GM21526 (cell line): ENCODE data around the gene SCN10A.

Experiments
- ATAC-seq: cut with Tn5 transposase; IDR thresholded peaks from one replicate; pipeline ENCODE4 v1.9.1; 2021; ENCODE audit warnings: moderate library complexity; ENCODE audit not compliant: unreplicated experiment, low FRiP score

SCN10A gene

DNA sequence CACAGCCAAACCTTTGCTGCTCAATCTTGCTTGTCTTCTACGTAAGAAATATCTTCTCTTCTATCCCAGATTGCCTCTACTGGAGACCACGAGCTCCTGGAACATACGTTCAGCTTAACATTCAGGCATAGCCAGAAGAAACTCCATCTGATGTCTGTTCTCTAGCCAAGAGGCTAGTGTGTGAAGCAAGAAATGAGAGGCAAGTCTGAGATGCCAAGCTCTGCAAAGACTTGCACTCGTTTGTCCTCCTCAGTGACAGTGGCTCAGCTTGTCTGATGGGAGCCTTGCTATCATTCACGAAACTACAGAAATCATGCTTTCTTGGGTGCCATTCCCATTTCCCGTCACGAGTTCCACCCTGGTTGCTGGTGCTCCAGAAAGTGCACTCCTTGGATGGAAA is at the start of gene SCN10A:
Gene SCN10A (minus strand): TSS at position 192 of the 400 bp plus-strand sequence. CDS start 22,207 bp downstream, outside the sequence.
- no peak for ATAC-seq

DNA sequence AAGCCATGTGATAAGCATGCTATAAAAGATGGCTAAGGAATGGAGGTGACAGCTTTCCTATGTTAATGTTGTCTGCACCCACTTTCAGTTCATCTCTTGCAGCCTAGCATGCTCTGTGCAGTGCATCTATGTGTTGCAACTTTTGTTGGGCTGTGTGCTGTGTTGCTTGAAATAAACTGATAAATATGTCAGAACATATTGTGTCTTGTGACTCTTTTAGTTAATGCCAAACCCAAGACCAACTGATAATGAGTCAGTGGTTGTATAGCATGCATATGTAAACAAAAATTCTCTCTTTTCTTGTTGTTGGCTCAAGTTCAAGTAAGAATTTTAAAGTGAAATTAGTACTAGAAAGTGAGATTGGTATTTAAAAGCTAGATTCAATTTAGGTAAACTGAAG is 37.0 kb upstream of the SCN10A start:
- ATAC-seq, result no peak

DNA sequence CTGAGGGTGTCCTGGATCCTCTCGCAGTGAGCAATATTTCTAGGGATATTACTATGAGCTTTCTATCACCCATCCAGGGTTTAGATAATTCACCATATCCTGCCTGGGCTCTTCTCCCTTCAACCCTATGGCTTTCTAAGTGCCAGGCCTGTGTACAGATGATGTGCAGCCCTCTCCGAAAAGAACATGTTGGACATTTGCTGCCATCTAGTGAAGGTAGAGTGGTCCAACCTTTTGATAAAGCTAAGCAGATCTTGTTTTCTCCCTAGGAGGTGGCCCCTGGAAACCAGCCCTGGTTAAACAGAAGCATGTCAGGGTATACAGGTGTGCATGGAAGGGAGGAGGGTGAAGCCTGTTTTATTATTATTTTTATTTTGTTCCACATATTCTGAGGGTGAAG is 27.9 kb upstream of the SCN10A start:
- ATAC-seq, result no peak

GRCh38 chr3:38842266-38842965 is 26.4 kb upstream of the SCN10A start:
- ATAC-seq, result no peak

DNA sequence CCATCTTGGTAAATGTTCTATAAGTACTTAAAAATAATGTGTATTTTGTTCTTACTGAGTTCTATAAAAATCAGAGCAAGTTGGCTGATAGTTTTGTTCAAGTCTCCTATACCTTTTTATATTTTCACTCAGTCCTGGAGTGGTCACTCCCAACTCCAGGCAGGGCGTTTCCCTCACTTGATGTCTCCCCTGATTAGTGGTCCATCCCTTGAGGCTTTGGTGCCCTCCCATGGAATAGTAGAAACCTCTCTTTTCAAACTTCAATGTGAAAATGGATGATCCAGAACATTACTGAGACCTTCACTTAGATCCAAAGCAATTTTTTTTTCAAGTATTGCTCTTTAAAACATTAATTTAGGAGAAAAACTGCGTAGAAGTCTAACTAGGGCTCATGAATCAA is 25.0 kb upstream of the SCN10A start:
- ATAC-seq, result no peak

- ATAC-seq, result no peak
These were observed 21.3 kb upstream of the SCN10A start for GRCh38 chr3:38837358-38837757.

DNA sequence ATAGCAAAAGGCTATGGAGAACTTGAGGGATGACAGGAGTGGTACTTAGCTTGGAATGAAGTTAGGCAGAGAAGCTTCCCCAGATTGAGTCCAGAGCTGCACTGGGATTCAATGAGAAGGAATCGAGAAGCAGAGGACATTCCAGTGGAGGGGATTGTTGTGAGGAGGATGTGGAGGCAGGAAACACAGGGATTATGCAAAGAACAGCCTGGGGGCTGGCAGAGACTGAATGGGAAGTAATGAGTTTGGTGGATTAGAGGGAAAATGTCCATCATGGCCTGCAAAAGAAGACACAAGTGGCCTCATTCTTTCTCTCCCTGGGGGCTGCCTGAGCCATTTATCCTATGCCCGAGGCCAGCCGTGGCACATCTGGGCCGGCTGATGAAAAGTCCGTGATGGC is 20.5 kb upstream of the SCN10A start:
- ATAC-seq, result no peak

GRCh38 chr3:38835939-38836338 is 19.9 kb upstream of the SCN10A start:
- no peak for ATAC-seq

DNA sequence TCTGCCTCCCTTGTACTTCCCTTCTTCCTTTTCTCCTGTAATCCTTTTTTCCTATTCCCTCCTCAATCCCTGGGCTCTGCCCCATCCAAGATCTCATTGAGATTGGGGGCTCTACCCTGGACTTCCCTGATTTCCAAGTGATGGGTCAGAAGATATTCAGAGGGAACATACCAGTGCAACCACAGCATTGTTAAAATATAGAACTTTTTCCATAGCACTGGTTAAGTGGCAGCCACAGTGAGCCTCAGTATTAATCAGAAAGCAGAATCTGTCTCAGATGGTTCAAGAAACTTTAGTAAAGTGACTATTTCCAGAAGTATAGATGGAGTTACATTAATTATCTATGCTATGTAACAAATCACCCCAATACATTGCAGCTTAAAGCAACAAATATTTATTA is 18.7 kb upstream of the SCN10A start:
- no peak for ATAC-seq

DNA sequence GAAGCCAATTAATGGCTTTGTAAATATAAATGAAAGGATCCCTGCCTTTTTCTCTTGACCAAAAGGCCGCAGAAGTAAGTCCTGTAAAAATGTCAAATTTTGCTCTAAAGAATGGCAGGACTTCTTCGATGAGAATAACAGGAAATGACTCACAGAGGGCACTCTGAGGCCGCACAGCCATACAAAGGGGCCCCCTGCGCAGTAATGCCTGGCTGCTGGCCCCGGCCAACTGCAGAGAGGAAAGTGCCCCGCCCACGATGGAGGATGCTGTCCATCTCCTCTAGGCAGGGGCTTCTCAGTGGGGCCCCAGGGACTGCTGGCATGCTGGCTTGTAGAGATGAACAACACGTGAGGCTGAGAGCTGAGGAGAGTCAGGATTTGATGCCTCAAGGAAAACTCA is 18.1 kb upstream of the SCN10A start:
- no peak for ATAC-seq

GRCh38 chr3:38829404-38829803 is 13.4 kb upstream of the SCN10A start:
- ATAC-seq, result no peak

DNA sequence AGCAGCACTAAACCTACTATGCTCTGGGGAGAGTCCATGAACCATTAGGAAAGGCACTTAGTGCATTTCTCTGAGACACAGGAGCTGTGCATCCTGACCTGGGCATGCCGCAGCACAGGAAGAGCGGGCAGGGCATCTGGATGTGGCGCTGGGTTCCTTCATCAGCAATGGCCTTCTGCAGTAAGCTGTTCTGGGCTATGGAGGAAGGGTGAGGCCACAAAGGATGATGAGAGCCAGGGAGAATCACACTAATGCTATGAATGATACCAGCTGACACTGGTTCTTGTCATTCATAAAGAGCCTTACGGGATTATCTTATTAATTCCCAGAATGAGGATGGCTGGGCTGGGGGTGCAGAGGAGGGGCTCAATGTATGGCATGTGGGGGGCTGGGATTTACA is 12.7 kb upstream of the SCN10A start:
- ATAC-seq, result no peak

GRCh38 chr3:38827791-38828190 is 11.8 kb upstream of the SCN10A start:
- no peak for ATAC-seq

GRCh38 chr3:38826001-38826400 is 10.0 kb upstream of the SCN10A start:
- no peak for ATAC-seq

- ATAC-seq, result no peak
These were observed 8.3 kb upstream of the SCN10A start for GRCh38 chr3:38824349-38824748.

- ATAC-seq, result no peak
These were observed 7.7 kb upstream of the SCN10A start for GRCh38 chr3:38823722-38824121.

DNA sequence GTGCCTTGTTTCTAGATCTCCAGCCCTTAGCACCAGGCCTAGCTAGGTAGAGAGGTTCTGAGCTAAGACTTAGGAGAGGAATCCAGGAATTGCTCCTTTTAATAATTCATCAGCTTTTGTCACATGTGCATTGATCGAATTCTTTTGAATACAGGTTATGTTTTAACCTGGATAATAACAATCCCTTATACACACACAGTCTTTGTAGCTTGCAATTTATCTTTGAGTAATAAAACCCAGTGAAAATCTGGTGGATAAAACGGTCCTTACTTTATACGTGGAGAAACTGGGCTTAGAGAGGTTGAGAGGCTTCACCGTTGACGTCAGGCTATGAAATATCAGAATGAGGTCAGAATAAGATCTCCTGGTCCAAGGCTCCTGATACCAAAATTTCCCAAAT is 7.2 kb upstream of the SCN10A start:
- no peak for ATAC-seq

GRCh38 chr3:38811822-38812221 is 4.2 kb downstream of the SCN10A start:
- no peak for ATAC-seq

DNA sequence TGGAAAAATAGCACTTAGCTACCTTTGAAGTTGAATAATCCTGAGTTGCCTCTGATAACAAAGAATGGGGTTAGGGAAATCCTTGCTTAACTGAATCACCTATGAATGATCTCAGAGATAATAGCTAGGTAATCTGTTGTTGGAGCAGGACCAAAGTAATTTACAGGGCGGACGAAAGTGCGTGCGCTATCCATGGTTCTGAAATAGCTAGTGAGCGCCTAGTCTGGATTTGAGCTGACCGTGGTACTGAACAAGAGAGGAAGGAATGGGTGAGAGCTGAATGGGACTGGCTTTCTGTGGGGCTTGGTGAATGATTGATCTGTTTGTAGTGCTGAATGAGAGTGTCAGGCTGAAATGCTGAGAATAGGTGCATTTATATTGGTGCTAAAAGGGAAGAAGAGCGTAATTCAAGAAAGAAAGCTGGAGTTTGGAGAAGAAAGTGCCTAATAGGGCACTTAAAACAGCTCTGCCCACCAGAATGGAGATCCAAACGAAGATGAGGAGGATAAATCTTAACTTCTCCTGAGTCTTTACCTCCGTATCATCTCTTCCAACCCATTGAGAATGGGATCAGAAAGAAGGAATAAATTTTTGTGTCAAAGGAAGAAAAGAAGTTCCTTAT is 10.1 kb downstream of the SCN10A start:
- ATAC-seq, result no peak

GRCh38 chr3:38805004-38805403 is 11.0 kb downstream of the SCN10A start:
- ATAC-seq, result no peak

DNA sequence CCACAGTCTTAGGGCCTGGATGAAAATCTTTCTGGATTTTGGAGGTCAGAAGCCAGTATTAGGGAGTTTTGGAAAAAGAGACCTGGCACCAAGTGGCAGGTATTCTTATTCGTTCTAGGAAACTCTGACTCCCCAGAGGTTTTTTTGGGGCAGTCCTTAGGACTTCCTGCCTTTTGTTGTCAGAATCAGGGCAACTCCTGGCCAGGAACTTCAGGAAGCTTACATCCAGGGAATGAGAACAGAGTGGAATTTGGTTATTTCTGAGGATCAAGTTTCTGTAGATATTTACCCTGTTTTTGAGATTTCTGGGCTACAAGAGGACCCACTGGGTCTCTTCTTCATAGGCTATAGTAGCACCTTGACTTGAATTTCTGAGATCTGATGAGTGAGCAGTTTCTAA is 15.5 kb downstream of the SCN10A start:
- no peak for ATAC-seq

DNA sequence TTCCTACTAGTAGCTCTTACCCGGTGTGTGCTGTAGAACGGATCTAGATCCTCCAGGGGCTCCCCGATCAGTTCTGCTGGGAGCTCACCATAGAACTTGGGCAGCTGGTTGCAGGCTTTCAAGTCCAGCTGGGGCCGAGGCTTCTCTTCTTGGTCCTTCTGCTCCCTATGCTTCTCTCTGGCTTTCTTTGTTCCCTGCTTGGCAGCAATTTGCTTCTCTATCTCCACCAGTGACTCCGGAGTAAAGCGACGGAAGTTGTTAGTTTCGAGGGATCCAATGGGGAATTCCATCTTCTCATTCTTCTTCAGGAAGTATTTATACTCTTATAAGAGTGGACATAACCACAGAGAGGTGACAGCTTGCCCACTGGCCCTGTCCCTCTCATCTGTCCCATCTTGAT is 22.3 kb downstream of the SCN10A start:
- ATAC-seq, result no peak
